ENCODE data around the gene PTPRD.
"Not testable (repeated sequence)": the region's sequence is repeated elsewhere in the genome, so short reads cannot be mapped to it uniquely, and the experiment has no call there.

The PTPRD gene

DNA sequence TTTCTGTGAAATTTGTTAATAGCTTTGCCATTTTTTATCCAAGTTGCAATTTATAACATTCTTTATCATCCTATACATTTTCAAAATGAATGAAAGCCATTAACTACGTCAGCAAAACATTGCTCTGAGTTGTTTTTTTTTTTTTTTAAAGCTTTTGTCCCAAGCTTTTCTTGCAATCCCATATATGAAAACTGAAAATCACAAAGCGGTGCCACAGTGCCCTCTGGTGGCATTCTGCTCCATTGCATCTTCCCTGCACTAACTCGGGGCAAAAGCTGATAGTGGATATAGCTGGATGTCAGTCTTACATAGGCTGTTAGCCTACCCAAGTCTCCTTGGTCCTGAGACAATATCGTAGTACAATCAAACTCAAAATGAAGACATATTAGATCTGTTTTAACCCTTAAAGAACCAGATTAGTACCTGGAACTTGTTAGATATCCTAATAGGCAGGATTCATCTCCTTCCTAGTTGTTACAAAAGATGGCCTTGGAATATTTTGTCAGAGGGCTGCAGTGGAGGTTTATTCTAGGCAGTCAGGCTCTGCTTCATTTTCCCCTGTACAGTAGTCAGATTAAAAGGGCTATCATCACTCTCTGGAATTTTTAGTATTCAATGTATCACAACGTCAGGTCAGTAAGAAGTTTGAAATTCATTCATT, 669.9 kb downstream of the PTPRD start:
- peak; percentile 76 for DNase-seq (ENCODE audit: low read depth)
- no peak overlapping the region for H3K4me3 ChIP-seq (ENCODE audit: low read depth, low read length)
- TF ChIP-seq, protein P1, sequence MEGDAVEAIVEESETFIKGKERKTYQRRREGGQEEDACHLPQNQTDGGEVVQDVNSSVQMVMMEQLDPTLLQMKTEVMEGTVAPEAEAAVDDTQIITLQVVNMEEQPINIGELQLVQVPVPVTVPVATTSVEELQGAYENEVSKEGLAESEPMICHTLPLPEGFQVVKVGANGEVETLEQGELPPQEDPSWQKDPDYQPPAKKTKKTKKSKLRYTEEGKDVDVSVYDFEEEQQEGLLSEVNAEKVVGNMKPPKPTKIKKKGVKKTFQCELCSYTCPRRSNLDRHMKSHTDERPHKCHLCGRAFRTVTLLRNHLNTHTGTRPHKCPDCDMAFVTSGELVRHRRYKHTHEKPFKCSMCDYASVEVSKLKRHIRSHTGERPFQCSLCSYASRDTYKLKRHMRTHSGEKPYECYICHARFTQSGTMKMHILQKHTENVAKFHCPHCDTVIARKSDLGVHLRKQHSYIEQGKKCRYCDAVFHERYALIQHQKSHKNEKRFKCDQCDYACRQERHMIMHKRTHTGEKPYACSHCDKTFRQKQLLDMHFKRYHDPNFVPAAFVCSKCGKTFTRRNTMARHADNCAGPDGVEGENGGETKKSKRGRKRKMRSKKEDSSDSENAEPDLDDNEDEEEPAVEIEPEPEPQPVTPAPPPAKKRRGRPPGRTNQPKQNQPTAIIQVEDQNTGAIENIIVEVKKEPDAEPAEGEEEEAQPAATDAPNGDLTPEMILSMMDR (conservative IDR thresholded peaks at IDR 0.05; ENCODE audit: low read depth, low read length): peak; percentile 98

DNA sequence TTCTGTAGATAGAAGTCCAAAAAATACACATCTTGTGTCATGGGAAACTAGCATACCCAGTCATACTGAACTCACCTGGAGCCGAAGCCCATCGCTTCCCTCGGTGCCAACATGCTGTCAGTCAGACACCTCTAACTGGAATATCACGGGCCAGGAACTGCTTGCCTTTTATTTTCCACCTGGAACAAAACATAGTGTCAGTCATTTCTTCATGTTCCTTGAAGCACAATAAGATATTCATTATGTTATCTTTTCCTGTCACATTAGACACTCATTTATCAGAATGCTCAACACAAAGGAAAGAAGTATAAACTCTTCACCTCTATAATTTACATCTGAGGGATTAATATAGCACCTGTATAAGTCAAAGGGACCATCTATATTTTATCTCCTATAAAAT, 674.4 kb downstream of the PTPRD start:
- no peak overlapping the region for H3K4me3 ChIP-seq (ENCODE audit: low read depth, low read length)
- no peak for DNase-seq (ENCODE audit: low read depth)
- TF ChIP-seq, protein P1 (conservative IDR thresholded peaks at IDR 0.05; ENCODE audit: low read depth, low read length): no peak

DNA sequence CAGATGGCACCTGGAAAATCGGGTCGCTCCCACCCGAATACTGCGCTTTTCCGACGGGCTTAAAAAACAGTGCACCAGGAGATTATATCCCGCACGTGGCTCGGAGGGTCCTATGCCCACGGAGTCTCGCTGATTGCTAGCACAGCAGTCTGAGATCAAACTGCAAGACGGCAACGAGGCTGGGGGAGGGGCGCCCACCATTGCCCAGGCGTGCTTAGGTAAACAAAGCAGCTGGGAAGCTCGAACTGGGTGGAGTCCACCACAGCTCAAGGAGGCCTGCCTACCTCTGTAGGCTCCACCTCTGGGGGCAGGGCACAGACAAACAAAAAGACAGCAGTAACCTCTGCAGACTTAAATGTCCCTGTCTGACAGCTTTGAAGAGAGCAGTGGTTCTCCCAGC, 681.3 kb downstream of the PTPRD start:
- not testable (repeated sequence) for DNase-seq (ENCODE audit: low read depth); H3K4me3 ChIP-seq (ENCODE audit: low read depth, low read length)

DNA sequence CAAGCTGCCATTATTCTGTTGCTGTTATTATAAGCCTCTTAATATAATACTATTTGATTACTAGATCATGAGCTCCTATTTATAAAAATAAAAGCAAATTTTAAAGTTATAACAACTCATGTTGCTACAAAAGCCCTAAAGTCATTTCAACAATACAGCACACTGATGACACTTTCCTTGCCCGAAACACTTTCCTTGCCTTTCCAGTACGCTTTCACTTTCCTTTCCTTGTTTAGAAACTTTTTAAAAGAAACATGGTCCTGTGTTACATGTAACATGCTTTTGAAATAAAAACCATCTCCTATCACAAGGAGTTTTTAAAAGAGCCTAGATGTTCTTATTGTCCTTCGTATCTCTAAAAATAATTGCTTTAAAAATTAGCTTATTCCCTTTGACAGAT, 688.4 kb downstream of the PTPRD start:
- TF ChIP-seq, protein P1 (conservative IDR thresholded peaks at IDR 0.05; ENCODE audit: low read depth, low read length): no peak
- H3K4me3 ChIP-seq (ENCODE audit: low read depth, low read length): no peak overlapping the region
- DNase-seq (ENCODE audit: low read depth): peak; percentile 5

DNA sequence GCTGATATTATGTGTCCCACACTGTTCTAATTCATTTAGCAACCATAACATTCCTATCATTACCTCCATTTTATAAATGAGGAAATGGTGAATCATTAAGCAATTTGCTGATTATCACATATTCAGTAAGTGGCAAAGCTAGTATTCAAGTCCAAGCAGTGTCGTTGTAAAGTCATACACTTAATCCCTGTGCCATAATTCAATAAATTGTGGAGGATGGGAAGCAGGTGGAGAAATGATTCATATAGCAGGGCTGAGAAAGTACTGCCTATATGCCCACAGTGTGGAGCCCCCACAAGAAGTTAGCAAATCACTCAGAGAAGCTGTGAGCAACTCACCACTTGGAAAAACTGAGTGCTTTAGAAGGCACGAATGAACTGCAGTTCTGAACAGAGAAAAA, 691.0 kb downstream of the PTPRD start:
- DNase-seq (ENCODE audit: low read depth): no peak
- no peak overlapping the region for H3K4me3 ChIP-seq (ENCODE audit: low read depth, low read length)
- TF ChIP-seq, protein P1 (conservative IDR thresholded peaks at IDR 0.05; ENCODE audit: low read depth, low read length): no peak

DNA sequence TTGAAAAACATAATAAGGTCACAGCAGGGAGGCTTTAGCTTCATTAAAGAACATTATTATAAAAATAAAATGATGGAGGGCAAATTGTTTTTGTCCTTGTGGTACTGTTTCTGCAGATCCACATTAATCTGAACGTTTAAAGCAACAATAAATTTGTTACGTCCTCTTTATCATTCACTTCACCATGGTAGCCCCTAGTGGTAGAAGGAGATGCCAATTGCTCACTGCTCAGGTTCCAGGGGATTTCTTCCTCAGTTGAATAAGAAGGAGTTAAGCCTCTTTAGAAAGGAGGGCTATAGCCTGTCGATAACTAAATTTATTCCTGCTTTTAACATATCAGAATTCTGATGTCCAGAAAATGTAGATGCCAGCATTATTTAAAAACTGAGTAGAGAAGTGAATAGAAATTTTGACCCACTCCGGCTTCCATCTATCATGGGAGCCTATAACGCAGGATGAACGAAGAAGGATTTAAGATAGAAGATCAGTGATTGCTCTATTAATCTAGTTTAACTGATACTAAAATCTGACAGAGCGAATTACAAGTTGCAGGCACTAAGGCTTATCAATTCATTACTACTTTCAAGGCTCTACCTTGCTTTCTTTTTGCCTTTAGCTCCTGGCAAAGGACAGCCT, 692.3 kb downstream of the PTPRD start:
- H3K4me3 ChIP-seq (ENCODE audit: low read depth, low read length): no peak overlapping the region
- DNase-seq (ENCODE audit: low read depth): peak; percentile 2
- TF ChIP-seq, protein P1 (conservative IDR thresholded peaks at IDR 0.05; ENCODE audit: low read depth, low read length): no peak

DNA sequence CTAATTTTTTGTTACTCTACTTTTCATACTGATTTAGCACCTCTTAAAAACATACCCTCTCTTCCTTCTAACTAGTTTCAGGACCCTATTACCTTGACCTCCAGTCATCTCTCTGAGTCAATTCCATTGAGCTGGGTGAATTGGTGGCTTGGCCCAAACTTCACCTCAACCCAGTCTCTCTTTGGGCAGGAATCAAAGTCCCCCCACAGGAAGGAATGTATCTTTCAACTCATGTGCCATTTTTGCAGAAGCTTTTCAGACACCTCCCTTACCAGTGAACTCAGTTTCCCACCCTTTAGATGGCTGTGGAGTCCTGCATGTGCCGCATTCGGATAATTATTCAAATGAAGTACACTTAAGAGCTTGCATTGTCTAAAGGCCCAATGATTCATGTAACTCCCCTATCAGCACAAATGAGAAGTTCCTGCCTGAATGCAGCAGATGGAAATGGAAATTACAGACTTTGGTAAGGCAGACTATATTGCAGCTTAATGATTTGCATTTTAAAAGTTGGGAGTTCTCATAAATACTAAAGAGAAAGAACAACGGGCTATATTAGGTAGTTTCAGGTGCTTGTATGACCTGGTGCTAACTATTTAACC, 693.5 kb downstream of the PTPRD start:
- no peak overlapping the region for H3K4me3 ChIP-seq (ENCODE audit: low read depth, low read length)
- no peak for DNase-seq (ENCODE audit: low read depth)
- TF ChIP-seq, protein P1 (conservative IDR thresholded peaks at IDR 0.05; ENCODE audit: low read depth, low read length): no peak

Measured in choroid plexus epithelial cell (primary cell).